GM12878 (cell line): ENCODE results near the gene IGF1R. TPM values are rescaled to one million over a fixed set of nuclear protein-coding genes. Genes with fewer than 3 reads are reported as not detected.

Experiments
- ATAC-seq: fragments of 200-7000 bp; cut with Tn5 transposase; 3 replicates; pipeline ENCODE4 v1.9.1; 2020; ENCODE audit warnings: mild to moderate bottlenecking, moderate library complexity
- BruUV-seq: library from RNA; stranded (reverse); fragments of 400-500 nt; replicated peaks from 2 replicates; lab custom pipeline; 2021; lab: Mats Ljungman, UMichigan
- CTCF ChIA-PET: fragments of 300-600 bp; sonication (Branson Sonifier 250); formaldehyde crosslinking; extraction: SDS; loops from one replicate; lab custom pipeline; 2021; ENCODE audit warnings: inconsistent platforms; lab: Yijun Ruan, JAX
- POLR2A ChIA-PET: fragments of 350-600 bp; formaldehyde crosslinking; extraction: SDS; loops from one replicate; lab custom pipeline; 2021; ENCODE audit warnings: inconsistent platforms; lab: Charles Lee
- RAD21 ChIA-PET: fragments of 300-600 bp; sonication (Branson Sonifier 250); formaldehyde crosslinking; loops from one replicate; lab custom pipeline; 2023; ENCODE audit warnings: antibody characterized with exemption; ENCODE audit not compliant: unreplicated experiment; lab: Charles Lee
- SMC1A ChIA-PET: fragments of 300-600 bp; sonication (Branson Sonifier 250); formaldehyde crosslinking; loops from one replicate; lab custom pipeline; 2023; ENCODE audit not compliant: unreplicated experiment, uncharacterized antibody; lab: Charles Lee
- DNase-seq: peaks from one replicate; pipeline ENCODE4 v3.0.0-alpha.2; 2011; ENCODE audit warnings: low read depth, low spot score
- FAIRE-seq: peaks from 3 replicates; lab custom pipeline; 2011; peaks lifted over from hg19 to GRCh38; lab: Jason Lieb, UNC
- H2AFZ ChIP-seq: 2 replicates; pipeline ENCODE4 v1.6.0; 2011; ENCODE audit warnings: low read depth, low read length, control low read depth; ENCODE audit not compliant: control insufficient read depth
- H3K27ac ChIP-seq: 2 replicates; pipeline ENCODE4 v1.5.1; 2011; ENCODE audit warnings: control low read depth; ENCODE audit not compliant: control insufficient read depth, insufficient read depth
- H3K27me3 ChIP-seq, 2 experiments: replicated peaks in 1 of 2; 2 replicates each; pipeline versions ENCODE4 v1.6.0 to v1.6.1; 2011; ENCODE audit warnings: low read length in 1 of 2; ENCODE audit not compliant: control insufficient read depth in 2 of 2, insufficient read depth in 2 of 2
- H3K36me3 ChIP-seq, 2 experiments: 2 replicates each; pipeline ENCODE4 v1.5.1; 2011; ENCODE audit warnings: low read length in 1 of 2; ENCODE audit not compliant: control insufficient read depth in 2 of 2, insufficient read depth in 2 of 2
- H3K4me1 ChIP-seq: 2 replicates; pipeline ENCODE4 v1.6.1; 2011; ENCODE audit warnings: mild to moderate bottlenecking, low read length, moderate library complexity, mixed read lengths; ENCODE audit not compliant: control insufficient read depth, insufficient read depth
- H3K4me2 ChIP-seq: 2 replicates; pipeline ENCODE4 v1.6.0; 2011; ENCODE audit warnings: control low read depth; ENCODE audit not compliant: control insufficient read depth, insufficient read depth
- H3K4me3 ChIP-seq: fragments of 200-600 bp; sonication (generic); 2 replicates; pipeline ENCODE4 v1.5.1; 2016
- H3K79me2 ChIP-seq: 2 replicates; pipeline ENCODE4 v1.6.0; 2011; ENCODE audit warnings: low read length; ENCODE audit not compliant: control insufficient read depth, insufficient read depth
- H3K9ac ChIP-seq: 2 replicates; pipeline ENCODE4 v1.8.0; 2011; ENCODE audit warnings: low read length, control low read depth, mixed read lengths; ENCODE audit not compliant: control insufficient read depth, insufficient read depth
- H3K9me3 ChIP-seq: replicated peaks from 3 replicates; pipeline ENCODE4 v1.5.1; 2011; ENCODE audit warnings: mild to moderate bottlenecking, low read length; ENCODE audit not compliant: control insufficient read depth, insufficient read depth
- H4K20me1 ChIP-seq: 2 replicates; pipeline ENCODE4 v1.6.0; 2011; ENCODE audit not compliant: control insufficient read depth, insufficient read depth
- BCLAF1 ChIP-seq: fragments of 450-650 bp; IDR thresholded peaks from 2 replicates; pipeline ENCODE4 v1.6.1; 2017; ENCODE audit warnings: antibody characterized with exemption, mild to moderate bottlenecking, moderate library complexity
- CBX3 ChIP-seq: fragments of 200-600 bp; sonication (generic); IDR thresholded peaks from 2 replicates; pipeline ENCODE4 v1.6.1; 2016; ENCODE audit warnings: low read depth, borderline replicate concordance
- E2F8 ChIP-seq: fragments of 450-650 bp; IDR thresholded peaks from 2 replicates; pipeline ENCODE4 v1.6.1; 2018; ENCODE audit warnings: mild to moderate bottlenecking, low read depth, moderate library complexity; ENCODE audit not compliant: partially characterized antibody
- E4F1 ChIP-seq: fragments of 450-650 bp; IDR thresholded peaks from 2 replicates; pipeline ENCODE4 v1.6.1; 2018; ENCODE audit warnings: borderline replicate concordance, mild to moderate bottlenecking; ENCODE audit not compliant: partially characterized antibody
- ETV6 ChIP-seq, 2 experiments: fragments of 450-650 bp in 1 of 2; IDR thresholded peaks in 1 of 2; conservative IDR thresholded peaks in 1 of 2; 2 replicates each; pipeline ENCODE4 v1.6.1; 2014; ENCODE audit warnings: antibody characterized with exemption in 1 of 2, borderline replicate concordance in 1 of 2, low read depth in 1 of 2, mild to moderate bottlenecking in 1 of 2, moderate library complexity in 1 of 2
- FOXM1 ChIP-seq: IDR thresholded peaks from 2 replicates; pipeline ENCODE4 v1.6.1; 2012; ENCODE audit warnings: low read depth, mild to moderate bottlenecking, inconsistent platforms, low read length, moderate library complexity
- GATAD2B ChIP-seq: fragments of 450-650 bp; conservative IDR thresholded peaks from 2 replicates; pipeline ENCODE4 v1.6.1; 2017; ENCODE audit warnings: low read depth, mild to moderate bottlenecking, moderate library complexity
- IKZF1 ChIP-seq: fragments of 450-650 bp; conservative IDR thresholded peaks from 2 replicates; pipeline ENCODE4 v1.6.1; 2017; ENCODE audit warnings: antibody characterized with exemption, mild to moderate bottlenecking
- KDM1A ChIP-seq: fragments of 200-600 bp; sonication (generic); IDR thresholded peaks from 2 replicates; pipeline ENCODE4 v1.6.1; 2016; ENCODE audit warnings: borderline replicate concordance
- MEF2B ChIP-seq: fragments of 450-650 bp; IDR thresholded peaks from 2 replicates; pipeline ENCODE4 v1.6.1; 2018; ENCODE audit warnings: mild to moderate bottlenecking, moderate library complexity; ENCODE audit not compliant: partially characterized antibody, poor library complexity, severe bottlenecking
- MTA3 ChIP-seq: IDR thresholded peaks from 2 replicates; pipeline ENCODE4 v1.6.1; 2012; ENCODE audit warnings: low read length, inconsistent platforms, borderline replicate concordance
- MYC ChIP-seq: IDR thresholded peaks from 2 replicates; pipeline ENCODE4 v1.6.1; 2011; ENCODE audit warnings: mild to moderate bottlenecking, low read length, moderate library complexity, inconsistent platforms; ENCODE audit not compliant: insufficient read depth, insufficient replicate concordance, insufficient read length, severe bottlenecking
- NFYB ChIP-seq: IDR thresholded peaks from 2 replicates; pipeline ENCODE4 v1.6.1; 2011; ENCODE audit warnings: low read depth, mild to moderate bottlenecking, low read length, improper control_type of control experiment, moderate library complexity; ENCODE audit not compliant: insufficient read depth
- SIX5 ChIP-seq: IDR thresholded peaks from 2 replicates; pipeline ENCODE4 v1.6.1; 2011; ENCODE audit warnings: mild to moderate bottlenecking, low read depth, low read length, moderate library complexity; ENCODE audit not compliant: severe bottlenecking
- SMARCA5 ChIP-seq: fragments of 450-650 bp; IDR thresholded peaks from 2 replicates; pipeline ENCODE4 v1.6.1; 2017; ENCODE audit warnings: mild to moderate bottlenecking
- SMC3 ChIP-seq: IDR thresholded peaks from 2 replicates; pipeline ENCODE4 v1.6.1; 2011; ENCODE audit warnings: low read length, improper control_type of control experiment, borderline replicate concordance
- SRF ChIP-seq, 2 experiments: IDR thresholded peaks; 2 replicates each; pipeline ENCODE4 v1.6.1; 2011; ENCODE audit warnings: low read depth in 2 of 2, low read length in 2 of 2, mild to moderate bottlenecking in 1 of 2, moderate library complexity in 1 of 2
- WGBS: methylation state at CpG from one replicate; pipeline ENCODE4 v1.1.6; 2016; ENCODE audit warnings: low lambda C conversion rate; ENCODE audit not compliant: insufficient replicate concordance, insufficient coverage; ENCODE audit errors: missing lambda C conversion rate; 5-methylcytosine and 5-hydroxymethylcytosine counted together
- in situ Hi-C: fragments of 300-500 bp; cut with MboI; formaldehyde crosslinking; loops from 9 replicates; pipeline ENCODE4 v1.14.3; 2018; ENCODE audit warnings: mixed read lengths
- intact Hi-C: fragments of 100-400 bp; cut with micrococcal nuclease; formaldehyde crosslinking; loops from one replicate; pipeline ENCODE4 v1.14.2; 2022; ENCODE audit not compliant: unreplicated experiment
- polyA plus RNA-seq, 11 experiments: library from polyadenylated mRNA; depleted of rRNA in 4 of 11; unstranded in 6 of 11; stranded (reverse) in 5 of 11; fragments of >200 nt; fragmentation: Nextera tagmentation in 4 of 11; fragmentation: Illumina TruSeq in 1 of 11; extraction: Ambion mirVana in 4 of 11; extraction: Trizol in 1 of 11; gene quantifications; 1 replicate in 1 of 11; 2 replicates in 10 of 11; pipeline versions ENCODE4 v1.2.1 to v1.2.3, GENCODE V29; 2011 to 2016; ENCODE audit warnings: inconsistent platforms in 2 of 11, missing spikeins in 2 of 11, low read depth in 1 of 11
- total RNA-seq, 4 experiments: library from RNA; depleted of rRNA in 3 of 4; stranded (reverse); fragments of >200 nt in 3 of 4; fragmentation: Illumina TruSeq in 1 of 4; extraction: Trizol in 1 of 4; gene quantifications; 2 replicates each; pipeline versions ENCODE4 v1.2.1 to v1.2.3, GENCODE V29; 2013 to 2021

IGF1R gene
- total and polyA plus RNA-seq, 10 of the 15 experiments (the other 5 are each of a cell fraction or from before 2014, with no cell fraction given), result 0.03 to 2.7 (median 0.66) TPM

- Histone ChIP-seq H2AFZ (no peak overlapping the region), H3K27ac (no peak overlapping the region), H3K79me2 (no peaks in the 10 kb centered on the region), H3K4me1 (no peaks in the 10 kb centered on the region), H3K4me3 (no peak overlapping the region), H3K36me3 (no peaks in the 10 kb centered on the region), H3K27me3 (no peaks in the 10 kb centered on the region), H3K9me3 (no peaks in the 10 kb centered on the region; the same call in 1 of the 3 replicates), H3K9ac (no peak overlapping the region), H4K20me1 (no peaks in the 10 kb centered on the region), H3K4me2 (no peak overlapping the region)
- WGBS, result 52% methylated on average over 2 of the region's 2 CpGs
- in situ Hi-C loops (no loop called here), intact Hi-C loops (no loop called here)
- ATAC-seq, result no peak
- no TSS peak for BruUV-seq
- POLR2A ChIA-PET, result no interaction called here
- DNase-seq, result no peak
- CTCF ChIA-PET, result no interaction called here
- SMC1A ChIA-PET, result interaction anchor here (1.0 kb wide), 1 partner anchor 9 kb away, joined by 4 read pairs; no protein-coding TSS in a partner anchor
- no peak for FAIRE-seq
- RAD21 ChIA-PET, result no interaction called here
- no peak for TF ChIP-seq BCLAF1
- no peak for TF ChIP-seq IKZF1
- TF ChIP-seq NFYB, result no peak
- no peak for TF ChIP-seq MYC
- no peak for TF ChIP-seq CBX3
- TF ChIP-seq MEF2B, result no peak
- no peak for TF ChIP-seq E2F8
- TF ChIP-seq SMC3, result no peak
- no peak for TF ChIP-seq SMARCA5
- TF ChIP-seq SRF (IDR thresholded peaks at IDR 0.05; ENCODE audit: low read depth in 2 of 2, low read length in 2 of 2), result no peak
- no peak for TF ChIP-seq ETV6 (conservative IDR thresholded peaks at IDR 0.05 in 1 of 2, IDR thresholded peaks at IDR 0.05 in 1 of 2; ENCODE audit: borderline replicate concordance in 1 of 2, low read depth in 1 of 2)
- no peak for TF ChIP-seq SIX5
- no peak for TF ChIP-seq E4F1
- TF ChIP-seq FOXM1, result no peak
- no peak for TF ChIP-seq KDM1A
- TF ChIP-seq GATAD2B, result no peak
- TF ChIP-seq MTA3, result no peak
Observed at GRCh38 chr15:98994892-98995291, 346.6 kb downstream of the IGF1R start.
